HG03045 (cell line): ENCODE results near the gene IGF2R.
"Not testable (repeated sequence)": the region's sequence is repeated elsewhere in the genome, so short reads cannot be mapped to it uniquely, and the experiment has no call there.

Experiments
- ATAC-seq: cut with Tn5 transposase; IDR thresholded peaks from one replicate; pipeline ENCODE4 v1.9.1; 2021; ENCODE audit warnings: mild to moderate bottlenecking, moderate library complexity; ENCODE audit not compliant: unreplicated experiment

The IGF2R gene

DNA sequence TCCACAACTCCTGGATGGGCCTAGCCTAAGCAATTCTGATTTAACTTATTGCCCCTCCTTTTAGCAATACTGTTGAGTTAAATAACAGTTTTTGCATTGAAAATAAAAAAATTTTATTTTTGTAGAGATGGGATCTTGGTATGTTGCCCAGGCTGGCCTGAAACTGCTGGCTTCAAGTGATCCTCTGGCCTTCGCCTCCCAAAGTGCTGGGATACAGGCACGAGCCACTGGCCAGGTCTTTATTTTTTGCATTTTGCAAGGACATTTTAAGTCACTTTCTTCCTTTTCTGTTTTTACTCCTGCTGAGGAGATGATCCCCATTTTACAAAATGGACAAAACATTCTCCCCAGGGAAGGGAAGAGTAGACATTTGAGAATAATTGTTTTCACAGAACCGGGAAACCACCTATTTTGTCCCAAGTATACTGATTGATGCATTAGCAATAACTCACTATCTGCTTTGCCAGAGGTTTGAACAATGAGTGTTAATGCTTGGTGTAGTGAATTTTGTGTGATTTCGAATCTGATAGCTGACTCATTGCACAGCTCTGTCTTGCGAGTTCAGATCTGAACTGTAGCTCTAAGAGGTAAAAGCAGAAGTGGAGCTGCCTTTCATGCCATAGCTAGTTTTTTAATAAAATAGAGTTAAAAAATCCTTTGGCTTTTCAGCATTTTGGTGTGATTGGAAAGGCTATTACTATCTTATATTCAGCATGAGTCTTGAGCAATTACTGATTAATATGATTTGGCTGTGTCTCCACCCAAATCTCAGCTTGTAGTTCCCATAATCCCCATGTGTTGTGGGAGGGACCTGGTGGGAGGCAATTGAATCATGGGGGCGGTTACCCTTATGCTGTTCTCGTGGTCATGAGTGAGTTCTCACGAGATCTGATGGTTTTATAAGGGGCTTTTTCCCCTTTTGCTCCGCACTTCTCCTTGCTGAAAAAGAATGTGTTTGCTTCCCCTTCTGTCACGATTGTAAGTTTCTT, 20.9 kb downstream of the IGF2R start:
- ATAC-seq, result no peak

GRCh38 chr6:159992366-159992765, 23.5 kb downstream of the IGF2R start:
- ATAC-seq, result no peak

- no peak for ATAC-seq
Observed at GRCh38 chr6:159995405-159995804, 26.5 kb downstream of the IGF2R start.

DNA sequence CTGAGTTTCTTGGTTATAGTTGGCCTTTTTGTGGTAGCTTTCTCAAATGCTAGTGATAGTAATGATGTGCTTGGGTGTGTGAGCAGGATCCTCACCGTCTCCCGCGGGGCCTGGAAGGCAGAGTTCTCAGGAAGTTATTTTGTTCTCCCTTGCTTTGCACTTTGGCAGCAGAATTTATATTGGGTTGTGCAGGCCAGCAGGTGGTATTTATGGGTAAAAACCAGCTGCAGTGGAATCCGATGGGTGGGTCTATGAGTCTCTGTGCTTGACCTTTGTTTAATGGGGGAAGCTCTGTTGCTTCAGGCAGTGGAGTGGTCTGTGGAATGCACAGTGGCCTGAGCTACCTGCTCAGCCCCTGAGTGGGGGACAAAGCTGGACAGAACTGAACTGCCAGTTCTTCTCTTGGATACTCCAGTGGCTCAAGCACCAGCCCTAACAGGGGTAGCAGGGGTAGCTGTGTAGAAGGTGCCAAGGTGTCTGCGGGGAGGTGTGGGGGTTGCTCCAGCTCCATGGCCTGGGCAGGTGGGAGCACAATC, 27.3 kb downstream of the IGF2R start:
- ATAC-seq, result no peak

DNA sequence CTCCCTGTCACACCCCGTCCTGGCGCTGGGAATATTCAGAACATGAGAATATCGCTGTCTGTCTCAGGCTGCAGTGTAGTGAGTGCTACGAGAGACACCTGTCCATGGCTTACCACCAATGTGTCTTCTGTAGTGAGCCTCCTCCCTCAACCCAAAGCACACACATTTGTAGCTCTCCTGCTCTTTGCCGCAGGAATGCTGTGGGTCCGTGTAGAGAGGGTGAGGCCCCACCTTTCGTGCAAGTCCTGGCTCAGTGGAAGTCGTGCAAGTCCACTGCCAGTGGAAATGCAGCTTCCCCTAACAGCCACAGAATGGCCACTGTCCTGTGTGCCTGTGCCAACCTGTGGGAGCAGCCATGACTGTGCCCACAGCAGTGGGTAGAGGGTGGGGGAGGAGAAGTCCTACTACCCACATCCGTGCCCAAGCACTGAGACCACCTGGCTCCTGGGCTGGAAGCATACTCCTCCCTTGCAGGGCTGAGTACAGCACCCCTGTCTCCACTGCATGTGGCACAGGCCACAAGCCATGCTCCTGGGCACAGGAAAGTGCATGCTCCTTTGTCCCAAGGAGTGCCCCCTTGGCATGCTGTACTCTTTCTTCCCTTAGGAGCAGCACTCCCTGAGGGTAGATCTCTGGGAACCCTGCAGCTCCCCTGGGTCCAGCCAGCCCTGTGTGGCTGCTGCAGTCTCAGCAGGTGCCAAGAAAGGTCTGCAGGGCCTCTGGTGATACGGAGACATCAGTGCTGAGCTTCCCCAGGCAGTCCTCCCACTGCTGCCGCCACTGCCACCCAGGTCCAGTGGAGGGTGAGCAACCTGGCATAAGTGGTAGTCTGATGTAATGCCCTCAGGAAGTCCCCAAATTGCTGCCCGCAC, 28.0 kb downstream of the IGF2R start:
- no peak for ATAC-seq

DNA sequence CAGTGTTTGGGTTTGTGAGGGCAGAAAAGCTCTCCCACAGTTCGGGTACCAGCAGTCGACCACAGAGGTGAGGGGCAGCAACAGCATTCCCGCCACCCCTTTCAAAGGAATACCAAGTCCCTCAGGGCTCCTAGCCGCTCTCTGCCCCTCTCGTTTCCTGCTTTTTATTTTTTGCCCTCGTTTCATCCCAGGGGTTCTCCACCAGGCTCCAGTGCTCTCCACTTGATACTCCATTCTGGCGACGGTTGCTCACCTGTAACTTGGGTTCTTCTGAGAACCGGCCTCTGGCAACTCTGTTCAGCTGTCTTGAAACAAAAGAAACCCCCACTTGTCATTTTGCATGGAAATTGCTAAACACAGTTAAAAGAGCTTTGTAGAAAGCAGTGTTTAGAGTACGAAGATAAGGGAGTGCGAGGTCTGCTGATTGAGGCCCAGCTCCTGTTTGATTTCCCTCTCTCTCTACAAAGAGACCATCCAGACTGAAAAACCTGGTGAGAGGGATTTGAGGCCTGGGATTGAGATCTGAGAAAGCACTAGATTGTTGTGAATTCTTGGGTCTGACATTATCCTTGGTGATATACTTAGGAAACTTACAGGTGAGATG, 28.7 kb downstream of the IGF2R start:
- ATAC-seq, result no peak

DNA sequence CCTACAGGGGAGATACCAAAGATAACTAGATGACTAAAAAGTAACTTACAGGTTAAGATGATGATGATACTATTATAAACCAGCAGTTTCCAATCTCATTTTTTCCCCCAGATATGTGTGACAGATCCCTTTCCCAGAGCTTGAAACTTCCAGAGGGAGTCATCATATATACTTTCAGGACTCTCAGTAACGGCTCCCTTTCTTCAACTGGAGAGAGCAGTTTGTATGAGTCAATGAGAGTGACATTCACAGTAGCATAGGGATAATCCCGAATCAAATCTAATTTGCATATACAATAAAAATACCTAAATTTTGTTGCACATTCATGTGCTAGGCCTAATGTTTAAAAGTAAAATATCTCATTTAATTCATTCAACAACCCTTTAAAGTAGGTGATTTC, 29.7 kb downstream of the IGF2R start:
- ATAC-seq, result no peak

GRCh38 chr6:159999240-159999671, 30.4 kb downstream of the IGF2R start:
- ATAC-seq, result no peak

GRCh38 chr6:160000280-160000704, 31.4 kb downstream of the IGF2R start:
- ATAC-seq, result no peak

DNA sequence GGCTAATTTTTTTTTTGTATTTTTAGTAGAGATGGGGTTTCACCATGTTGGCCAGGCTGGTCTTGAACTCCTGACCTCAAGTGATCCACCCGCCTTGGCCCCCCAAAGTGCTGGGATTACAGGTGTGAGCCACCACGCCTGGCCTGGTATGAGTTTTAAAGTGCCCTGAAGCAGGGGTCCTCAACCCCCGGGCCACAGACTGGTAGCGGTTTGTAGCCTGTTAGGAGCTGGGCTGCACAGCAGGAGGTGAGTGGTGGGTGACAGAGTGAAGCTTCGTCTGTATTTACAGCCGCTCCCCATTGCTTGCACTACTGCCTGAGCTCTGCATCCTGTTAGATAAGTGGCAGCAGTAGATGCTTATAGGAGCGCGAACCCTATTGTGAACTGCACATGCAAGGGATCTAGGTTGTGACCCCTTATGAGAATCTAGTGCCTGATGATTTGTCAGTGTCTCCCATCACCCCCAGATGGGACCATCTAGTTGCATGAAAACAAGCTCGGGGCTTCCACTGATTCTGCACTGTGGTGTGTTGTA, 32.1 kb downstream of the IGF2R start:
- not testable (repeated sequence) for ATAC-seq

DNA sequence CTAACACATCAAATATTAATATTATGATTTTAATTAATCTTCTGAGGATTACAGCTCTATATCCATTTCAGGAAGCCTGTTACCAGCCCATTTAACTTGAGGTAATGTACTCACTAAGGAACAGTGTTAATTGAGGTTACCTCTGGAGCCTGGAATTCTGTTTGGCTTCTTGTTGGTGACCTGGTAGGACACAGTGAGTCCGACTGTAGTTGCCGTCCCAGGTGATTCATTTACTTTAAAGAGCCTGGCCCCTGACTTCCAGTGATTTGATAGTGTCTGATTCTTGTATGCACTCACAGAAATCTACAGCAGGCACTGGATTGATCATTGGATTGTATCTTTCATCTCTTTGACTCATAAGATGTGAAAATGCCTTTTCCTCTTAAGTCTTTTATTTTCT, 34.0 kb downstream of the IGF2R start:
- no peak for ATAC-seq

DNA sequence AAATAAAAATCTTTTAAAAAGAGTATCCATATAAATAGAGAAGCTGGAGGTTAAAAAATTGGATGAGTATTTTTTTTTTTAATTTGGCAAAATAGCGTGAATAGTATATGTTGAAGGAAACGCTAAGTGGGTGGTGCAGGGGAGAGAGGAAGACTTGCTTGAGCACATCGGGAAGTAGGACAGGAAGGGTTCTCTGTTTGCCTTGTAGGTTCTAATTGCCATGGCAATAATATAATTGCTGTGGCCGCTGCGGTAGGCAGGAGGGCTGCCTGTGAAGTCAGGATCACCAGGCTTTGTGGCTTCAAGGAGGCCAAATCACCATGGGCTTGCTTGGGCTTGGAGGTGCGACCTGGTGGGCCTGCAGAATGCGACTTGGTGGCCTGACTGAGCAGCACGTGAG, 35.1 kb downstream of the IGF2R start:
- no peak for ATAC-seq

- no peak for ATAC-seq
Observed at GRCh38 chr6:160004419-160005175, 35.7 kb downstream of the IGF2R start.

GRCh38 chr6:160005211-160005610, 36.3 kb downstream of the IGF2R start:
- ATAC-seq, result no peak

GRCh38 chr6:160005861-160006540, 37.1 kb downstream of the IGF2R start:
- ATAC-seq, result no peak

DNA sequence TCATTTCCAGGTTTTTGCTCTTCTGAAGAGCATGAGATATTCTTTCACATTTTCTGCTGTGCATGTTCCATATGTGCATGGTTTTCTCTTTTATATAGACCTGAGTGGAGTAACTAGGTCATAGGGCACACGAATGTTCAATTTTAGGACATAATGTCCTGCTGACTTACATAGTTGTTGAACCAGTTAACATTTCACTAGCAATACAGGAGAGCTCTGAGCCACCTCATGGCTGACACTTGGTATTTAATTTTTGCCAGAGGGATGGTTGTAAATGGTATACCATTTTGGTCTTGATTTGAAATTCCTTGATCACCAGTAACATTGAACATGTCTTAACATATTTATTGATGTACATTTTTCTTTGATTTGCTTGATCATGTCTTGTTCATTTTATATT, 38.3 kb downstream of the IGF2R start:
- no peak for ATAC-seq

- ATAC-seq, result no peak
Observed at GRCh38 chr6:160007611-160008010, 38.7 kb downstream of the IGF2R start.

DNA sequence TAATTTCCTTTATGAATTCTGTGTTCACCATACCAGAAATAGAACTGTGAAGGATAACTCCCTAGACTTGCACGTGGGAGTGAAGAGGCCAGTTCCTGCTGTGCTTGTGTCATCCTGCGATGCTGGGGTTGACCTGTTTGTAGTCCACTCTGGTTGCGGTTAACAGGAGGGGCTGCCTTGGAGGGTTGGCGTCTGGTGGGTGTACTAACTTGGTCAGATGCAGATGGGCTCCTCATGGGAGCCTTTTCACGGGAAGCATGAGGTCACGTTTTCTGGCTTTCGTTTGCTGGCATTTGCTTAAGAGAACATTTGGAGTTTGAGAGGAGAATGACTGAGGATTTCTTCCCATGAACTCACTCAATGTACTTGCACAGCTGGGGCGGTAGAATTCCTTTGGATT, 41.2 kb downstream of the IGF2R start:
- no peak for ATAC-seq
